DOHH2 (cell line): Measurements from ENCODE around the gene ZNF622.

Source experiments
- CTCF ChIP-seq: fragments of 200-600 bp; sonication (generic); IDR thresholded peaks from one replicate; pipeline ENCODE4 v1.5.1; 2014; ENCODE audit warnings: antibody characterized with exemption, mild to moderate bottlenecking, low read depth, low read length; ENCODE audit not compliant: poor library complexity, severe bottlenecking
- EZH2phosphoT487 ChIP-seq: fragments of 200-600 bp; sonication (generic); IDR thresholded peaks from 2 replicates; pipeline ENCODE4 v1.6.1; 2017; ENCODE audit warnings: borderline replicate concordance, mild to moderate bottlenecking, antibody characterized with exemption, low read length, moderate library complexity, mixed read lengths

GRCh38 chr5:16510098-16510497 is 44.5 kb upstream of the ZNF622 start:
- TF ChIP-seq CTCF: no peak
- no peak for TF ChIP-seq EZH2phosphoT487
